Measurements from ENCODE around the gene NAAA.

DNA sequence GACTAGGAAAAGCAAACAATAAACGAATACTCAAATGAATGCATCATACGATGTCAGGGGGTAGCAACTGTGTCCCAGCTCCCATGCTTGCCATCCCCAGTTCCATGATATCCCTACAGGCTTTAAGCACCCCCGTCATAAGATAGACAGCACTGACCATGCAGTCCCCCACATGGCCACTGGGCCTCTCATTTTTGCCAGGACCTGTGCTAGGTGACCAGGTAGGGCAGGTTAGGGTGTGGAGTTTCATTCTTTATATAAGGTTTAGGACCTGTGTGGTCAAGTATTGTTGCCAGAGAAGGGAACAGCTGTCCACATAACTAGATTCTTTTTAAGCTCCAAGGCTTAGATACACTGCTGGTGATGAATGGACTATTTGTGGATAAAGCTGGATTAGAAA lies 48.3 kb downstream of the NAAA start:
- TF ChIP-seq, protein P1, sequence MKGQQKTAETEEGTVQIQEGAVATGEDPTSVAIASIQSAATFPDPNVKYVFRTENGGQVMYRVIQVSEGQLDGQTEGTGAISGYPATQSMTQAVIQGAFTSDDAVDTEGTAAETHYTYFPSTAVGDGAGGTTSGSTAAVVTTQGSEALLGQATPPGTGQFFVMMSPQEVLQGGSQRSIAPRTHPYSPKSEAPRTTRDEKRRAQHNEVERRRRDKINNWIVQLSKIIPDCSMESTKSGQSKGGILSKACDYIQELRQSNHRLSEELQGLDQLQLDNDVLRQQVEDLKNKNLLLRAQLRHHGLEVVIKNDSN (IDR thresholded peaks at IDR 0.05; ENCODE audit: borderline replicate concordance, low read depth): no peak
- TF ChIP-seq EP300 (IDR thresholded peaks at IDR 0.05; ENCODE audit: borderline replicate concordance in 1 of 2, low read depth in 1 of 2, low read length in 1 of 2): no peak
- TF ChIP-seq, protein P2, sequence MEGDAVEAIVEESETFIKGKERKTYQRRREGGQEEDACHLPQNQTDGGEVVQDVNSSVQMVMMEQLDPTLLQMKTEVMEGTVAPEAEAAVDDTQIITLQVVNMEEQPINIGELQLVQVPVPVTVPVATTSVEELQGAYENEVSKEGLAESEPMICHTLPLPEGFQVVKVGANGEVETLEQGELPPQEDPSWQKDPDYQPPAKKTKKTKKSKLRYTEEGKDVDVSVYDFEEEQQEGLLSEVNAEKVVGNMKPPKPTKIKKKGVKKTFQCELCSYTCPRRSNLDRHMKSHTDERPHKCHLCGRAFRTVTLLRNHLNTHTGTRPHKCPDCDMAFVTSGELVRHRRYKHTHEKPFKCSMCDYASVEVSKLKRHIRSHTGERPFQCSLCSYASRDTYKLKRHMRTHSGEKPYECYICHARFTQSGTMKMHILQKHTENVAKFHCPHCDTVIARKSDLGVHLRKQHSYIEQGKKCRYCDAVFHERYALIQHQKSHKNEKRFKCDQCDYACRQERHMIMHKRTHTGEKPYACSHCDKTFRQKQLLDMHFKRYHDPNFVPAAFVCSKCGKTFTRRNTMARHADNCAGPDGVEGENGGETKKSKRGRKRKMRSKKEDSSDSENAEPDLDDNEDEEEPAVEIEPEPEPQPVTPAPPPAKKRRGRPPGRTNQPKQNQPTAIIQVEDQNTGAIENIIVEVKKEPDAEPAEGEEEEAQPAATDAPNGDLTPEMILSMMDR (IDR thresholded peaks at IDR 0.05): peak; percentile 29; the same call in 1 of the 2 replicates
- TF ChIP-seq SMC3 (IDR thresholded peaks at IDR 0.05; ENCODE audit: low read depth, low read length): no peak
- TF ChIP-seq NRF1 (IDR thresholded peaks at IDR 0.05; ENCODE audit: low read depth, low read length): no peak
- no peak for TF ChIP-seq RCOR1 (IDR thresholded peaks at IDR 0.05; ENCODE audit: low read length)
- no peak for TF ChIP-seq RXRA (IDR thresholded peaks at IDR 0.05; ENCODE audit: borderline replicate concordance, low read depth)
- TF ChIP-seq RAD21 (IDR thresholded peaks at IDR 0.05; ENCODE audit: low read length): no peak
- no peak for TF ChIP-seq EZH2phosphoT487 (IDR thresholded peaks at IDR 0.05; ENCODE audit: borderline replicate concordance, low read depth)
- no peak for TF ChIP-seq FOXJ3 (CRISPR knock-in tag; IDR thresholded peaks at IDR 0.05)

Data from SK-N-SH (cell line).